A549 (cell line): ENCODE data around the gene CDK17. TPM values are rescaled to one million over a fixed set of nuclear protein-coding genes. Genes with fewer than 3 reads are reported as not detected.

Source experiments
- ATAC-seq, 2 experiments: fragments of 200-7000 bp in 1 of 2; fragments of >200 bp in 1 of 2; cut with Nextera tagmentation in 1 of 2; cut with Tn5 transposase in 1 of 2; 3 replicates each; pipeline versions ENCODE4 v1.8.0 to v1.9.1; 2018 to 2020; ENCODE audit warnings: mild to moderate bottlenecking in 1 of 2, moderate library complexity in 1 of 2
- CTCF ChIA-PET: fragments of 300-600 bp; sonication (Branson Sonifier 250); formaldehyde crosslinking; extraction: SDS; loops from one replicate; lab custom pipeline; 2021; ENCODE audit warnings: antibody characterized with exemption, inconsistent platforms; lab: Yijun Ruan, JAX
- POLR2A ChIA-PET: fragments of 350-600 bp; formaldehyde crosslinking; extraction: SDS; loops from one replicate; lab custom pipeline; 2021; ENCODE audit warnings: antibody characterized with exemption, inconsistent platforms; lab: Yijun Ruan, JAX
- DNase-seq, 2 experiments: peaks; one replicate each; pipeline versions ENCODE4 v3.0.0 to v3.0.0-alpha.2; 2011 to 2016; ENCODE audit warnings: low read depth in 1 of 2, low spot score in 1 of 2
- FAIRE-seq: peaks from 2 replicates; lab custom pipeline; 2011; peaks lifted over from hg19 to GRCh38; lab: Jason Lieb, UNC
- H3K27ac ChIP-seq, 2 experiments: fragments of >200 bp; sonication (Bioruptor Twin); formaldehyde crosslinking; 3 replicates each; pipeline ENCODE4 v1.5.1; 2016 to 2017
- H3K4me1 ChIP-seq: fragments of >200 bp; sonication (Bioruptor Twin); formaldehyde crosslinking; 3 replicates; pipeline ENCODE4 v1.6.1; 2016
- H3K4me2 ChIP-seq: fragments of >200 bp; sonication (Bioruptor Twin); formaldehyde crosslinking; 3 replicates; pipeline ENCODE4 v1.6.1; 2016
- H3K4me3 ChIP-seq: fragments of >200 bp; sonication (Bioruptor Twin); formaldehyde crosslinking; 3 replicates; pipeline ENCODE4 v1.5.1; 2016
- H3K9me3 ChIP-seq: fragments of >200 bp; sonication (Bioruptor Twin); formaldehyde crosslinking; 3 replicates; pipeline ENCODE4 v1.6.1; 2016
- BHLHE40 ChIP-seq: IDR thresholded peaks from 2 replicates; pipeline ENCODE4 v1.6.1; 2012; ENCODE audit warnings: low read depth, low read length, inconsistent platforms
- CBX8 ChIP-seq: fragments of 200-600 bp; sonication (generic); IDR thresholded peaks from 2 replicates; pipeline ENCODE4 v1.6.1; 2016
- CHD4 ChIP-seq: fragments of 200-600 bp; sonication (generic); IDR thresholded peaks from 2 replicates; pipeline ENCODE4 v1.6.1; 2016; ENCODE audit warnings: antibody characterized with exemption, mild to moderate bottlenecking, borderline replicate concordance
- EHF ChIP-seq: fragments of 250-450 bp; sonication (Bioruptor Pico); IDR thresholded peaks from 2 replicates; pipeline ENCODE4 v1.5.0; 2020; ENCODE audit warnings: mild to moderate bottlenecking
- EHMT2 ChIP-seq: fragments of 200-600 bp; sonication (generic); IDR thresholded peaks from 2 replicates; pipeline ENCODE4 v1.6.1; 2016; ENCODE audit warnings: antibody characterized with exemption, low read depth, mild to moderate bottlenecking, moderate library complexity
- FOSL2 ChIP-seq, 2 experiments: fragments of 450-650 bp in 1 of 2; fragments of >200 bp in 1 of 2; sonication (Bioruptor Twin) in 1 of 2; formaldehyde crosslinking; IDR thresholded peaks; 2 replicates each; pipeline versions ENCODE4 v1.5.0 to v1.6.1; 2016 to 2020; ENCODE audit warnings: mild to moderate bottlenecking in 1 of 2, moderate library complexity in 1 of 2
- GATA3 ChIP-seq: IDR thresholded peaks from 2 replicates; pipeline ENCODE4 v1.6.1; 2012; ENCODE audit warnings: borderline replicate concordance
- HEYL ChIP-seq: fragments of 250-450 bp; sonication (Bioruptor Pico); IDR thresholded peaks from 2 replicates; pipeline ENCODE4 v1.8.0; 2021; ENCODE audit warnings: mild to moderate bottlenecking, moderate library complexity
- HMGXB4 ChIP-seq: fragments of 250-450 bp; sonication (Bioruptor Pico); IDR thresholded peaks from 2 replicates; pipeline ENCODE4 v1.5.0; 2021; ENCODE audit warnings: mild to moderate bottlenecking, moderate library complexity, borderline replicate concordance
- HOXA7 ChIP-seq: fragments of 250-450 bp; sonication (Bioruptor Pico); IDR thresholded peaks from 2 replicates; pipeline ENCODE4 v1.5.0; 2020; ENCODE audit warnings: mild to moderate bottlenecking, moderate library complexity
- HOXB13 ChIP-seq: fragments of 250-450 bp; sonication (Bioruptor Pico); IDR thresholded peaks from 2 replicates; pipeline ENCODE4 v1.5.0; 2020; ENCODE audit warnings: low read depth, mild to moderate bottlenecking, moderate library complexity
- JUN ChIP-seq, 2 experiments: fragments of >200 bp; sonication (Bioruptor Twin); formaldehyde crosslinking; IDR thresholded peaks; 2 replicates in 1 of 2; 3 replicates in 1 of 2; pipeline ENCODE4 v1.6.1; 2016 to 2017
- MAFK ChIP-seq: fragments of 450-650 bp; IDR thresholded peaks from 2 replicates; pipeline ENCODE4 v1.6.1; 2014; ENCODE audit not compliant: partially characterized antibody
- MYC ChIP-seq: IDR thresholded peaks from 2 replicates; pipeline ENCODE4 v1.6.1; 2012; ENCODE audit warnings: mild to moderate bottlenecking, inconsistent platforms, low read length, improper control_type of control experiment, borderline replicate concordance
- PHF8 ChIP-seq: fragments of 200-600 bp; sonication (generic); IDR thresholded peaks from 2 replicates; pipeline ENCODE4 v1.6.1; 2016; ENCODE audit warnings: low read depth, mild to moderate bottlenecking, antibody characterized with exemption, moderate library complexity, borderline replicate concordance
- POLR2AphosphoS2 ChIP-seq: conservative IDR thresholded peaks from 2 replicates; pipeline ENCODE4 v1.6.1; 2012; ENCODE audit warnings: low read length, improper control_type of control experiment, inconsistent platforms
- RAD21 ChIP-seq, 2 experiments: fragments of >200 bp in 1 of 2; sonication (Bioruptor Twin) in 1 of 2; formaldehyde crosslinking in 1 of 2; IDR thresholded peaks in 1 of 2; conservative IDR thresholded peaks in 1 of 2; 2 replicates in 1 of 2; 3 replicates in 1 of 2; pipeline ENCODE4 v1.6.1; 2012 to 2018; ENCODE audit warnings: inconsistent platforms in 1 of 2
- SREBF2 ChIP-seq: fragments of 450-650 bp; IDR thresholded peaks from 2 replicates; pipeline ENCODE4 v1.6.1; 2014; ENCODE audit warnings: mild to moderate bottlenecking, moderate library complexity
- ZFP36 ChIP-seq: fragments of 450-650 bp; IDR thresholded peaks from 2 replicates; pipeline ENCODE4 v1.6.1; 2014; ENCODE audit warnings: borderline replicate concordance; ENCODE audit not compliant: partially characterized antibody
- ZNF302 ChIP-seq: fragments of 250-450 bp; sonication (Bioruptor Pico); IDR thresholded peaks from 2 replicates; pipeline ENCODE4 v1.9.0; 2021; ENCODE audit warnings: inconsistent platforms, mild to moderate bottlenecking, moderate library complexity
- WGBS: methylation state at CpG from one replicate; pipeline ENCODE4 v1.1.6; 2017; ENCODE audit errors: missing lambda C conversion rate; 5-methylcytosine and 5-hydroxymethylcytosine counted together
- polyA plus RNA-seq, 4 experiments: library from polyadenylated mRNA; depleted of rRNA in 3 of 4; stranded (reverse); fragments of >200 nt; fragmentation: RNase III in 1 of 4; extraction: RNeasy Plus Mini Kit Qiagen cat#74134 plus additional on column Dnase treatment in 1 of 4; gene quantifications; 2 replicates in 3 of 4; 3 replicates in 1 of 4; pipeline ENCODE4 v1.2.3, GENCODE V29; 2011 to 2017

CDK17 gene
- polyA plus RNA-seq, 2 of the 4 experiments (the other 2 are of a cell fraction): 11.4 to 43.5 TPM

- H3K27ac ChIP-seq: peak overlapping the region; percentile 96
- TF ChIP-seq ZNF302 (CRISPR knock-in tag) (0 out of 2 replicates have a peak, but pooled peaks have one; percentile 0), GATA3 (no peak)
- TF ChIP-seq, all 56 proteins: peak for 1
- WGBS: 11% methylated on average over 9 of the region's 9 CpGs
- peak overlapping the region; percentile 80 for H3K4me2 ChIP-seq
- ChIA-PET CTCF (interaction anchor here (0.6 to 3.8 kb wide), 12 partner anchors 9 to 437 kb away, joined by 3 to 32 read pairs (median 8); partner anchors contain the start of gene CFAP54), POLR2A (interaction anchor here (1.2 to 3.1 kb wide), 4 partner anchors 10 to 183 kb away, joined by 3 to 27 read pairs (median 14); partner anchors contain the start of gene CFAP54)
- DNase-seq (peak in 1 of 2 experiments; percentile 14), FAIRE-seq (no peak), ATAC-seq (no peak)
- peaks cover 30% of the 10 kb centered on the region for H3K4me1 ChIP-seq
- no peaks in the 10 kb centered on the region for H3K9me3 ChIP-seq
- H3K4me3 ChIP-seq: peak overlapping the region; percentile 90
These were observed 1.7 kb downstream of the CDK17 start for GRCh38 chr12:96398424-96399119.

- DNase-seq: no peak
- Histone ChIP-seq H3K4me1 (peaks cover 30% of the 10 kb centered on the region), H3K4me2 (peak overlapping the region; percentile 80), H3K27ac (no peak overlapping the region), H3K9me3 (no peaks in the 10 kb centered on the region), H3K4me3 (peak overlapping the region; percentile 90)
- TF ChIP-seq ZNF302 (CRISPR knock-in tag) (0 out of 2 replicates have a peak, but pooled peaks have one; percentile 5), SREBF2 (no peak)
- ATAC-seq: no peak
- no peak for FAIRE-seq
- ChIA-PET CTCF (interaction anchor here (2.8 kb wide), 1 partner anchor 91 kb away, joined by 8 read pairs; the partner anchor contains the start of gene CFAP54), POLR2A (interaction anchor here (3.1 kb wide), 1 partner anchor 178 kb away, joined by 27 read pairs; no protein-coding TSS in a partner anchor)
- 44% methylated on average over 4 of the region's 4 CpGs for WGBS
These were observed 2.3 kb downstream of the CDK17 start for GRCh38 chr12:96397756-96398423.

GRCh38 chr12:96396914-96397313 lies 3.3 kb downstream of the CDK17 start:
- Histone ChIP-seq H3K9me3 (no peaks in the 10 kb centered on the region), H3K4me3 (no peak overlapping the region), H3K4me2 (peak overlapping the region; percentile 80), H3K4me1 (peaks cover 28% of the 10 kb centered on the region), H3K27ac (no peak overlapping the region)
- FAIRE-seq (no peak), ATAC-seq (no peak), DNase-seq (no peak)
- 74% methylated on average over 5 of the region's 5 CpGs for WGBS
- no peak for TF ChIP-seq PHF8
- no peak for TF ChIP-seq EHF
- no peak for TF ChIP-seq JUN (IDR thresholded peaks at IDR 0.05)
- TF ChIP-seq HEYL: no peak
- TF ChIP-seq HMGXB4 (CRISPR knock-in tag): no peak
- no peak for TF ChIP-seq FOSL2 (IDR thresholded peaks at IDR 0.05)
- no peak for TF ChIP-seq FOSL2 (CRISPR knock-in tag; IDR thresholded peaks at IDR 0.05)
- TF ChIP-seq HOXB13 (CRISPR knock-in tag): no peak
- TF ChIP-seq BHLHE40: no peak
- TF ChIP-seq POLR2AphosphoS2: no peak
- TF ChIP-seq CHD4: no peak
- no peak for TF ChIP-seq MAFK
- no peak for TF ChIP-seq ZNF302 (CRISPR knock-in tag)
- TF ChIP-seq MYC: no peak
- no peak for TF ChIP-seq ZFP36
- no peak for TF ChIP-seq EHMT2
- TF ChIP-seq HOXA7 (CRISPR knock-in tag): no peak
- TF ChIP-seq CBX8: no peak
- no peak for TF ChIP-seq RAD21 (conservative IDR thresholded peaks at IDR 0.05 in 1 of 2, IDR thresholded peaks at IDR 0.05 in 1 of 2)
- ChIA-PET CTCF (interaction anchor here (0.6 to 2.8 kb wide), 2 partner anchors 92 to 498 kb away, joined by 3 to 8 read pairs; partner anchors contain the start of gene CFAP54), POLR2A (no interaction called here)
